Measurements from ENCODE around the gene TMEM238.
"Not testable (repeated sequence)": the region's sequence is repeated elsewhere in the genome, so short reads cannot be mapped to it uniquely, and the experiment has no call there.

TMEM238 gene

GRCh38 chr19:55408533-55408872 lies 24.4 kb upstream of the TMEM238 start:
- TF ChIP-seq, protein P1, sequence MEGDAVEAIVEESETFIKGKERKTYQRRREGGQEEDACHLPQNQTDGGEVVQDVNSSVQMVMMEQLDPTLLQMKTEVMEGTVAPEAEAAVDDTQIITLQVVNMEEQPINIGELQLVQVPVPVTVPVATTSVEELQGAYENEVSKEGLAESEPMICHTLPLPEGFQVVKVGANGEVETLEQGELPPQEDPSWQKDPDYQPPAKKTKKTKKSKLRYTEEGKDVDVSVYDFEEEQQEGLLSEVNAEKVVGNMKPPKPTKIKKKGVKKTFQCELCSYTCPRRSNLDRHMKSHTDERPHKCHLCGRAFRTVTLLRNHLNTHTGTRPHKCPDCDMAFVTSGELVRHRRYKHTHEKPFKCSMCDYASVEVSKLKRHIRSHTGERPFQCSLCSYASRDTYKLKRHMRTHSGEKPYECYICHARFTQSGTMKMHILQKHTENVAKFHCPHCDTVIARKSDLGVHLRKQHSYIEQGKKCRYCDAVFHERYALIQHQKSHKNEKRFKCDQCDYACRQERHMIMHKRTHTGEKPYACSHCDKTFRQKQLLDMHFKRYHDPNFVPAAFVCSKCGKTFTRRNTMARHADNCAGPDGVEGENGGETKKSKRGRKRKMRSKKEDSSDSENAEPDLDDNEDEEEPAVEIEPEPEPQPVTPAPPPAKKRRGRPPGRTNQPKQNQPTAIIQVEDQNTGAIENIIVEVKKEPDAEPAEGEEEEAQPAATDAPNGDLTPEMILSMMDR (IDR thresholded peaks at IDR 0.05; ENCODE audit: low read depth, low read length): no peak
- in situ Hi-C loops (cut with HindIII; ENCODE audit: low sequenced_read_pairs): no loop called here

DNA sequence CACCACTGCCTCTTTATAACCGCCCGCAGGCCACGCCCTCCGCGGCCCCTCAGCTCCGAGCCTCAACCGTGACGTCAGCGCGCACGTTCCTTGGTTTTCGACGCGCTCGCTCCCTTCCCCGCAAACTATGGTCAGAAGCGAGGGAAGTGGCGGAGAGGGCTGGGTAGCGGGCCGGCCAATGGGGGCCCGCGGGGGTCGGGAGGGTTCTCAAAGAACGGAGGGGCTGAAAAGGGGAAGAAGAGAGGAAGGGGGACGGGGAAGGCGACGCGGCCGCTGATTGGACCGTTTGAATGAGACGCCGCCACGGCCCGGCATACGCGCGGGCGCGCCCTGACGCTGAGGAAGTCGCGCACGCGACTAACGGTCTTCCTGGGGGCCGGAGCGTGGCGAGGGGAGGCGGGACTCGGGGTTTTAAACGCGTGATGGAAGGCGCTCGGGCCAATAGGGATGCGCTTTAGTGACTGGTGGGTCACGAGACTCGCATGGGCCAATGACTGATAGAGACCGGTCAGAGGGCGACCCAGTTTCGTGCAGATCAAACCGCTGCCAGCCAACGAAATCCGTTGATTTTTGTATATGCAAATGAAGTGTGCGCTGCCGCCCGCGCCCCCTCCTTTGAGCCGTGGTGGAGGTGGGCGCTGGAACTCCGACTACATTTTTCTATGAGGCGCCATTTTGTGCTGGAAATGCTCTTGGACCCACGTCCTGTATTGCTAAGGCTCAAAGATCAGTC lies 23.9 kb upstream of the TMEM238 start:
- peak overlapping the region; percentile 51 for H3K4me3 ChIP-seq (ENCODE audit: low read depth, low read length)
- TF ChIP-seq, protein P1 (IDR thresholded peaks at IDR 0.05; ENCODE audit: low read depth, low read length): no peak
- in situ Hi-C loops (cut with HindIII; ENCODE audit: low sequenced_read_pairs): no loop called here
- peak; percentile 100 for DNase-seq (ENCODE audit: low read depth, low spot score)

More at GRCh38 chr19:55408533-55408872, 24.4 kb upstream of the TMEM238 start:
- DNase-seq (ENCODE audit: low read depth, low spot score): no peak
- peak overlapping the region; percentile 36 for H3K4me3 ChIP-seq (ENCODE audit: low read depth, low read length)

DNA sequence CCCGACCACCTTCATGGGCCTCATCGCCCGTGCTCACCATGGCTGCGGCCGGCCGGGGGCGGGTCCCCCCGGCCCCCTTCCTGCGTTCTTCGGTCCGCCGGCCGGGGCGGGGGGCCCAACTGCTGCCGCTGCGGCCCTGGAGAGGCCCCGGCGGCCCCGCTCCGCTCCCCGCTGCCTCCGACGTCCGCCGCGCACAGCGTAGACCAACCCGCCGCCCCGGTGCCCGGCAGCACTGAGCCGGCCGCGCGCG lies 23.4 kb upstream of the TMEM238 start, which contains the start of gene UBE2S:
TSS of gene UBE2S (minus strand) at position 239 of the 250 bp plus-strand sequence. CDS start at position 40, 199 bp downstream.
- H3K4me3 ChIP-seq (ENCODE audit: low read depth, low read length): peak within 1 kb of the TSS; percentile 80
- in situ Hi-C loops (cut with HindIII; ENCODE audit: low sequenced_read_pairs); DNase-seq (ENCODE audit: low read depth, low spot score): not testable (repeated sequence)

DNA sequence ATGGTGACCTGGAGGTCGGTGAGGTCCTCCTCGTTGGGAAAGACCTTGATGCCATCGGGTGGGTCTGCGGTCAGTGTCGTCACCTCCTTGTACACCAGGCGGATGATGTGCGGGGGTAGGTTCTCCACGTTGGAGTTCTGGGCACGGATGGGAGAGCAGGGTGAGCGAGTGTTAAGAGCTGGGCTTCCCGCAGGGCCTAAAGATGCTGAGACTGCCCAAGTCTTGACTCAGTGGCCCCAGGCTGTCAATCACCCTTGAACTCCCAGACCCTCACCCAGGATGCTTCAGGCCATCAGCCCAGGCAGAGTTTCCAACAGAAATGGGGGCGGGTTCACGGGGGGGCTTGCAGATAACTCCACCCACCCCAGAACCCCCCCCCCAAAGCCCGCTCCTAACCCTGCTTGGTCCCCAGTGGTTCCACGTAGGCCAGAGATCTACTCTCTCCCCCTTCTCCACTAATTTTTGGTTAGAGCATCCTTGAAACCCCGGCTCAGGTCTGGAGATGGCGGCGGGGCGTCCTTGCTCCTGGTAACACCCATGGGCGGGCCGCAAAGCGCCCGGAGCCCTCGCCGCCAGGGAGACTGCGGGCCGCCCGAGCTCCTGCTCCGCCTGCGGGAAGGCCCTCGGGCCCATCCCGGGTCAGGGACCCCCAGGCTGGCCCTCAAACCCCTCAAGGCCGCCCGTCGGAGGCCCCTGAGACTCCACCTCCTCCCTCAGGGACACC lies 22.9 kb upstream of the TMEM238 start:
- H3K4me3 ChIP-seq (ENCODE audit: low read depth, low read length): peak overlapping the region; percentile 80
- peak; percentile 25 for DNase-seq (ENCODE audit: low read depth, low spot score)
- TF ChIP-seq, protein P1 (IDR thresholded peaks at IDR 0.05; ENCODE audit: low read depth, low read length): no peak
- in situ Hi-C loops (cut with HindIII; ENCODE audit: low sequenced_read_pairs): no loop called here

DNA sequence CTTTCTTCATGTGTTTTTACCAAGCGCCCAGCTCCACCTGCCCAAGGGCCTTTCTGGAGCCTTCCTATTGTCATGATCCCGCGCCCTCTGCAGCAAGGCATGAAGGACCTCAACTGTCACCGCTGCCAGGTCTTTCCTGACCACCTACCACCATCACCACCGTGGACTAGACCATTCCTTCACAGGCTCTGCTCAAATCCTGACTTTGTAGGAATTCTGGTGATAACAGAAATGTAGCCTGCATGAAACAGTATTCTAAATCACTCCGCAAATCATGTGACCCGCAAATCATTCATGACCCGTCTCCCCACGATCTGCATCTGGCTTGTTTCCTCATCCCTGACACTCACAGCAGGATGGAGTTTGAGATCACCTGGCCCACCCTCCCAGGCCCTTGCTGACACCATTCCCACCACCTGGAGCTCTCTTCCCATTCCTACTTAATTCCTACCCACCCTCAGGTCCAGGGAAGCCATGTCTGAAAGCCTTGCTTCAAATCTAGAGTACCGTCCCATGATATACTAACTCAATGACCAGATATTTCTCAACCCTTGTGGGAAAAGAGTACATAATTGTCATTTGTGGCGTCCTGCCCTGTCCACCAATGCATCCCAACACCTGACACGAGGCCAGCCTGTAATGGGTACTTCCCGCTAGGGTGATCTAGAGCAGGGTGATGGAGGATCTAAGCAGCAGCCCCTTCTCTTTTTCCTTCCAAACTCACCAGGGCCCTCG lies 22.2 kb upstream of the TMEM238 start:
- in situ Hi-C loops (cut with HindIII; ENCODE audit: low sequenced_read_pairs): no loop called here
- DNase-seq (ENCODE audit: low read depth, low spot score): no peak
- H3K4me3 ChIP-seq (ENCODE audit: low read depth, low read length): peak overlapping the region; percentile 80
- TF ChIP-seq, protein P1 (IDR thresholded peaks at IDR 0.05; ENCODE audit: low read depth, low read length): no peak

DNA sequence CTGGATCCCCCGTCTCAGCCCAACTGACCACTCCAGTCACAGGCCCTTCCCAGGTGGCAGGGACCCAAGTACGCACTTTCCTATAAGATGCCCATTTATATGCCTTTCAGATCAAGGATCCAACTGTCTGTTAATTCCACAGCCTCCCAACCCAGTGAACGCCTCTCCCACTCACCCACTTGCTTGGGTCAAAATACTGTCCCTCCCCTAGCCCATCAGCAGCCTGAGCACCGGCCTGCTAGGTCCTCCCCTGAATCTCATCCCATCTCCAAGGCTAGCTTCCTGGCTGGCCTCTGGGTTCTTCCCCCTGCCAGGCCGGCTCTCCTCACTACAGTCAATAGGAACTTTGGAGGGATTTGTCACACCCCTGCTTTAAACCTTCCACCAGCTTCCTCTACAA lies 21.5 kb upstream of the TMEM238 start:
- in situ Hi-C loops (cut with HindIII; ENCODE audit: low sequenced_read_pairs): no loop called here
- no peak for DNase-seq (ENCODE audit: low read depth, low spot score)
- TF ChIP-seq, protein P1 (IDR thresholded peaks at IDR 0.05; ENCODE audit: low read depth, low read length): no peak
- H3K4me3 ChIP-seq (ENCODE audit: low read depth, low read length): peak overlapping the region; percentile 80

DNA sequence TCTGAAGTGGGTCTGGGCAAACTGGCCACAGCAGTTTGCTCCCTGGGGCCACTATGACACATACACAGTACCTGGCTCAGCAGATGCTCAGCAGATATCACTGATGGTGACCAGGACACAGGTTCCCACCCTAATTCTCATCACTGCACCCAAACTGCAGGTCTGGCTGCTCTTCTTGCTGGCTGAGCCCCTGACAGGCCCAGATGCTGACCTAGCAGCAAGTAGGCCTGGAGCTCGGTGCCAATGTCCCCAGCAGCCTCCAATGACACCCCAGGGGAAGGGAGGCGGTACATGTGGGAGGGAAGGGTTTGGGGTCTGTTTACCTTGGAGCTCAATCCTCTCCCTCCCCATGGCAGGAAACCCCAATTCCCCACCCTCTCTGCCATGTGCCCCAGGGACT lies 18.4 kb upstream of the TMEM238 start:
- no peak overlapping the region for H3K4me3 ChIP-seq (ENCODE audit: low read depth, low read length)
- TF ChIP-seq, protein P1 (IDR thresholded peaks at IDR 0.05; ENCODE audit: low read depth, low read length): no peak
- DNase-seq (ENCODE audit: low read depth, low spot score): no peak
- in situ Hi-C loops (cut with HindIII; ENCODE audit: low sequenced_read_pairs): no loop called here

DNA sequence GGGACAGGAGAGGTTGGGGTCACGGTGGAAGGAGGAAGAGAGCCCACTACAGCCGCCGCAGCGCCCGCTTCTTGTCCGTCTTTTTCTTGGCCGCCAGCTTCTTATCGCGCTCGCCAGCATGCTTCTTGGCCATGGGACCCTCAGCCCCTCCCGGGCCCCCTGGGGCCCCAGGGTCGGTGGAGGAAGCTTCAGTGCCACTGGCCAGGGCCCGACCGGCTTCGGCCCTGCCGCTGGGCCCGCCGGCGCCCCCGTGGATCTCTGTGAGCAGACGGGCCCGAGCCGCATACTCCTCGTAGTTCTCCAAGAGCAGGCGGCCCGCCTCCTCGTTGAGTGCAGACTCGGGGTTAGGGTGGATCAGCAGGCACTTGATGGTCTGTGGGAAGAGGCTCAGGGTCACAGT lies 17.3 kb upstream of the TMEM238 start:
- in situ Hi-C loops (cut with HindIII; ENCODE audit: low sequenced_read_pairs); DNase-seq (ENCODE audit: low read depth, low spot score); H3K4me3 ChIP-seq (ENCODE audit: low read depth, low read length): not testable (repeated sequence)
